A673 (cell line): Measurements from ENCODE around the gene PAPSS1. TPM values are rescaled to one million over a fixed set of nuclear protein-coding genes. Genes with fewer than 3 reads are reported as not detected.

ENCODE experiments used
- BruUV-seq: library from RNA; stranded (reverse); fragments of 400-500 nt; replicated peaks from 2 replicates; lab custom pipeline; 2021; lab: Mats Ljungman, UMichigan
- CTCF ChIA-PET: fragments of 300-600 bp; sonication (Branson Sonifier 250); formaldehyde crosslinking; loops from one replicate; lab custom pipeline; 2022; ENCODE audit warnings: antibody characterized with exemption; lab: Charles Lee
- POLR2A ChIA-PET: fragments of 300-600 bp; sonication (Branson Sonifier 250); formaldehyde crosslinking; loops from one replicate; lab custom pipeline; 2022; ENCODE audit warnings: antibody characterized with exemption; ENCODE audit not compliant: low non-redundant PET; lab: Charles Lee
- DNase-seq: peaks from one replicate; pipeline ENCODE4 v3.0.0-alpha.2; 2015; ENCODE audit warnings: low spot score
- H3K27ac ChIP-seq: fragments of 200-600 bp; sonication (generic); 2 replicates; pipeline ENCODE4 v1.5.1; 2016; ENCODE audit warnings: mixed run types, low read depth, mild to moderate bottlenecking, mixed read lengths, antibody characterized with exemption, low read length; ENCODE audit not compliant: poor library complexity, severe bottlenecking
- H3K27me3 ChIP-seq: fragments of 200-600 bp; sonication (generic); replicated peaks from 2 replicates; pipeline ENCODE4 v1.6.1; 2017; ENCODE audit warnings: mixed run types, low read depth, mild to moderate bottlenecking, mixed read lengths, antibody characterized with exemption, low read length; ENCODE audit not compliant: insufficient read depth, poor library complexity
- H3K36me3 ChIP-seq: fragments of 200-600 bp; sonication (generic); 2 replicates; pipeline ENCODE4 v1.6.1; 2016; ENCODE audit warnings: mixed run types, mild to moderate bottlenecking, mixed read lengths, antibody characterized with exemption, low read length; ENCODE audit not compliant: insufficient read depth, poor library complexity, severe bottlenecking
- H3K4me1 ChIP-seq: fragments of 200-600 bp; sonication (generic); 2 replicates; pipeline ENCODE4 v1.6.1; 2017; ENCODE audit warnings: mixed run types, mild to moderate bottlenecking, mixed read lengths, antibody characterized with exemption, low read length; ENCODE audit not compliant: insufficient read depth, poor library complexity, severe bottlenecking
- H3K4me3 ChIP-seq: fragments of 200-600 bp; sonication (generic); 2 replicates; pipeline ENCODE4 v1.5.1; 2016; ENCODE audit warnings: low read depth, mixed run types, mild to moderate bottlenecking, mixed read lengths, low read length; ENCODE audit not compliant: poor library complexity, severe bottlenecking
- H3K9me3 ChIP-seq: fragments of 200-600 bp; sonication (generic); 2 replicates; pipeline ENCODE4 v1.6.1; 2016; ENCODE audit warnings: mixed run types, low read depth, mild to moderate bottlenecking, mixed read lengths, antibody characterized with exemption, low read length; ENCODE audit not compliant: poor library complexity, severe bottlenecking
- EZH2 ChIP-seq: fragments of 200-600 bp; sonication (generic); IDR thresholded peaks from 2 replicates; pipeline ENCODE4 v1.6.1; 2017; ENCODE audit warnings: borderline replicate concordance, low read depth, mild to moderate bottlenecking, mixed read lengths, antibody characterized with exemption, low read length; ENCODE audit not compliant: poor library complexity, severe bottlenecking
- intact Hi-C: fragments of 100-400 bp; cut with micrococcal nuclease; formaldehyde crosslinking; loops from one replicate; pipeline ENCODE4 v1.10.0; 2022; ENCODE audit not compliant: unreplicated experiment
- total RNA-seq: library from RNA; stranded (reverse); gene quantifications from 2 replicates; pipeline ENCODE4 v1.2.3, GENCODE V29; 2021
- TF ChIP-seq, protein P1 (sequence below): fragments of 300-800, 200-600 bp; sonication (generic); conservative IDR thresholded peaks from 2 replicates; pipeline ENCODE4 v1.5.1; 2017; ENCODE audit warnings: low read depth, mild to moderate bottlenecking, antibody characterized with exemption, low read length, moderate library complexity, mixed read lengths

The PAPSS1 gene
- total RNA-seq, 1 experiment from 2014 or later: 150 TPM

- intact Hi-C loops: no loop called here
- TF ChIP-seq, protein P1, sequence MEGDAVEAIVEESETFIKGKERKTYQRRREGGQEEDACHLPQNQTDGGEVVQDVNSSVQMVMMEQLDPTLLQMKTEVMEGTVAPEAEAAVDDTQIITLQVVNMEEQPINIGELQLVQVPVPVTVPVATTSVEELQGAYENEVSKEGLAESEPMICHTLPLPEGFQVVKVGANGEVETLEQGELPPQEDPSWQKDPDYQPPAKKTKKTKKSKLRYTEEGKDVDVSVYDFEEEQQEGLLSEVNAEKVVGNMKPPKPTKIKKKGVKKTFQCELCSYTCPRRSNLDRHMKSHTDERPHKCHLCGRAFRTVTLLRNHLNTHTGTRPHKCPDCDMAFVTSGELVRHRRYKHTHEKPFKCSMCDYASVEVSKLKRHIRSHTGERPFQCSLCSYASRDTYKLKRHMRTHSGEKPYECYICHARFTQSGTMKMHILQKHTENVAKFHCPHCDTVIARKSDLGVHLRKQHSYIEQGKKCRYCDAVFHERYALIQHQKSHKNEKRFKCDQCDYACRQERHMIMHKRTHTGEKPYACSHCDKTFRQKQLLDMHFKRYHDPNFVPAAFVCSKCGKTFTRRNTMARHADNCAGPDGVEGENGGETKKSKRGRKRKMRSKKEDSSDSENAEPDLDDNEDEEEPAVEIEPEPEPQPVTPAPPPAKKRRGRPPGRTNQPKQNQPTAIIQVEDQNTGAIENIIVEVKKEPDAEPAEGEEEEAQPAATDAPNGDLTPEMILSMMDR: no peak
- no peak for TF ChIP-seq EZH2
- no peaks in the 10 kb centered on the region for H3K27me3 ChIP-seq
- CTCF ChIA-PET: interaction anchor here (0.6 kb wide), 1 partner anchor 49 kb away, joined by 3 read pairs; no protein-coding TSS in a partner anchor
- no peaks in the 10 kb centered on the region for H3K9me3 ChIP-seq
- DNase-seq: no peak
- no peaks in the 10 kb centered on the region for H3K36me3 ChIP-seq
- H3K4me3 ChIP-seq: no peak overlapping the region
- no TSS peak for BruUV-seq
- POLR2A ChIA-PET: no interaction called here
- H3K27ac ChIP-seq: no peak overlapping the region
- H3K4me1 ChIP-seq: no peaks in the 10 kb centered on the region
Measured at GRCh38 chr4:107600436-107600835, 119.6 kb downstream of the PAPSS1 start.

- H3K27ac ChIP-seq: no peak overlapping the region
- no TSS peak for BruUV-seq
- TF ChIP-seq, protein P1: no peak
- no peak for TF ChIP-seq EZH2
- ChIA-PET CTCF (no interaction called here), POLR2A (no interaction called here)
- no peaks in the 10 kb centered on the region for H3K27me3 ChIP-seq
- H3K4me1 ChIP-seq: no peaks in the 10 kb centered on the region
- H3K9me3 ChIP-seq: no peaks in the 10 kb centered on the region
- no peak overlapping the region for H3K4me3 ChIP-seq
- no peak for DNase-seq
- no peaks in the 10 kb centered on the region for H3K36me3 ChIP-seq
- intact Hi-C loops: no loop called here
Measured at GRCh38 chr4:107599841-107600240, 120.2 kb downstream of the PAPSS1 start.

GRCh38 chr4:107593230-107593629, 126.8 kb downstream of the PAPSS1 start:
- intact Hi-C loops: no loop called here
- no TSS peak for BruUV-seq
- Histone ChIP-seq H3K36me3 (no peaks in the 10 kb centered on the region), H3K27ac (no peak overlapping the region), H3K9me3 (peaks cover 29% of the 10 kb centered on the region), H3K4me1 (no peaks in the 10 kb centered on the region), H3K4me3 (no peak overlapping the region), H3K27me3 (no peaks in the 10 kb centered on the region)
- ChIA-PET CTCF (no interaction called here), POLR2A (no interaction called here)
- DNase-seq: no peak
- TF ChIP-seq, protein P1: no peak
- TF ChIP-seq EZH2: no peak
